Measurements from ENCODE around the gene TTLL3. TPM values are rescaled to one million over a fixed set of nuclear protein-coding genes. Genes with fewer than 3 reads are reported as not detected.

The TTLL3 gene
- 50.0 TPM for total RNA-seq
- long read RNA-seq, full-length matches to known transcripts, result 2 of 37 reads
- long read RNA-seq, partial matches to known transcripts, result 17 of 37 reads
- long read RNA-seq, other reads (novel, unspliced or antisense), result 18 of 37 reads

GRCh38 chr3:9809615-9810432, at the start of gene TTLL3:
Gene TTLL3 (plus strand): TSS chr3:9810262. CDS start chr3:9810662, 400 bp downstream.
- TF ChIP-seq CTCF (IDR thresholded peaks at IDR 0.05), result no peak
- ATAC-seq, result peak; percentile 93 to 95

GRCh38 chr3:9760779-9761505, 49.1 kb upstream of the TTLL3 start:
- ATAC-seq (no peak), DNase-seq (no peak)
- Histone ChIP-seq H3K4me3 (no peak overlapping the region), H3K27ac (no peak overlapping the region), H3K36me3 (peaks cover 94% of the 10 kb centered on the region), H3K9me3 (no peaks in the 10 kb centered on the region), H3K4me1 (no peaks in the 10 kb centered on the region), H3K27me3 (ENCODE audit: low read depth) (no peaks in the 10 kb centered on the region)
- intact Hi-C loops (cut with DNase I), result no loop called here
- no peak for TF ChIP-seq CTCF (IDR thresholded peaks at IDR 0.05)

More at GRCh38 chr3:9809615-9810432, at the start of gene TTLL3:
- Histone ChIP-seq H3K36me3 (peaks cover 27% of the 10 kb centered on the region), H3K27ac (peak within 1 kb of the TSS; percentile 97), H3K9me3 (no peaks in the 10 kb centered on the region), H3K27me3 (ENCODE audit: low read depth) (no peaks in the 10 kb centered on the region), H3K4me1 (peaks cover 20% of the 10 kb centered on the region), H3K4me3 (peak within 1 kb of the TSS; percentile 79)
- intact Hi-C loops (cut with DNase I), result no loop called here
- peak; percentile 89 for DNase-seq

- no peaks in the 10 kb centered on the region for H3K27me3 ChIP-seq (ENCODE audit: low read depth)
- no peak for TF ChIP-seq CTCF (IDR thresholded peaks at IDR 0.05)
- peaks cover 85% of the 10 kb centered on the region for H3K36me3 ChIP-seq
- no peaks in the 10 kb centered on the region for H3K9me3 ChIP-seq
- DNase-seq, result no peak
- no peak overlapping the region for H3K4me3 ChIP-seq
- no peak for ATAC-seq
- H3K4me1 ChIP-seq, result peaks cover 5% of the 10 kb centered on the region
- H3K27ac ChIP-seq, result no peak overlapping the region
- intact Hi-C loops (cut with DNase I), result no loop called here
Observed at GRCh38 chr3:9761919-9762318, 48.1 kb upstream of the TTLL3 start.

- no peak for DNase-seq
- TF ChIP-seq CTCF (IDR thresholded peaks at IDR 0.05), result no peak
- H3K27ac ChIP-seq, result no peak overlapping the region
- no peak for ATAC-seq
- H3K9me3 ChIP-seq, result no peaks in the 10 kb centered on the region
- intact Hi-C loops (cut with DNase I), result no loop called here
- no peaks in the 10 kb centered on the region for H3K27me3 ChIP-seq (ENCODE audit: low read depth)
- H3K36me3 ChIP-seq, result peaks cover 75% of the 10 kb centered on the region
- peaks cover 14% of the 10 kb centered on the region for H3K4me1 ChIP-seq
- H3K4me3 ChIP-seq, result no peak overlapping the region
Observed at GRCh38 chr3:9762871-9763270, 47.2 kb upstream of the TTLL3 start.

- peaks cover 42% of the 10 kb centered on the region for H3K4me1 ChIP-seq
- H3K27ac ChIP-seq, result no peak overlapping the region
- no peaks in the 10 kb centered on the region for H3K27me3 ChIP-seq (ENCODE audit: low read depth)
- H3K36me3 ChIP-seq, result peaks cover 45% of the 10 kb centered on the region
- DNase-seq, result no peak
- TF ChIP-seq CTCF (IDR thresholded peaks at IDR 0.05), result no peak
- H3K4me3 ChIP-seq, result no peak overlapping the region
- no peaks in the 10 kb centered on the region for H3K9me3 ChIP-seq
- intact Hi-C loops (cut with DNase I), result no loop called here
- no peak for ATAC-seq
Observed at GRCh38 chr3:9765865-9766264, 44.2 kb upstream of the TTLL3 start.
